DMS153 treated with DMSO at 0.1 percent for 48 hours (cell line): Measurements from ENCODE around the gene PODNL1.
"Not testable (repeated sequence)": the region's sequence is repeated elsewhere in the genome, so short reads cannot be mapped to it uniquely, and the experiment has no call there.

Experiments
- DNase-seq: peaks from one replicate; lab custom pipeline; 2025; ENCODE audit not compliant: unreplicated experiment; lab: John Stamatoyannopoulos, UW

The PODNL1 gene

DNA sequence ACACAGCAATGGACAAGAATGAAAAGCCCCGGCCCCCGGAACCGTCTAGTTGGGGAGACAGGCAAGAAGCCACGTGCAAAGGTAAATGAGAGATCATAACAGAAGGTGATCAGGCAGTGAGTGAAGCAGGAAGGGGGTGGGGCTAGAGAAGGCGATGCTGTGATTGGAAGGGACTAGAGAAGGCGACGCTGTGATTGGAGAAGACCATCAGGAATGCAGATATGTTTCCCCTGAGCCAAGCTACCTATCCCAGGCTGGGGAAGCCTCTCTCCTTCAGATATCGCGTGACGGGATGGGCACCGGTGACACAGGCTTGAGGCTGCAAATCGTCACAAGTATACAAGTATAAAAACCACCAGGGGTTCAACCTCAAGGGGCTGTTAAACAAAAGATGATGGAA lies 35.9 kb upstream of the PODNL1 start:
- DNase-seq: peak; percentile 90

- DNase-seq: not testable (repeated sequence)
Observed at GRCh38 chr19:13973479-13973878, 35.3 kb upstream of the PODNL1 start.

DNA sequence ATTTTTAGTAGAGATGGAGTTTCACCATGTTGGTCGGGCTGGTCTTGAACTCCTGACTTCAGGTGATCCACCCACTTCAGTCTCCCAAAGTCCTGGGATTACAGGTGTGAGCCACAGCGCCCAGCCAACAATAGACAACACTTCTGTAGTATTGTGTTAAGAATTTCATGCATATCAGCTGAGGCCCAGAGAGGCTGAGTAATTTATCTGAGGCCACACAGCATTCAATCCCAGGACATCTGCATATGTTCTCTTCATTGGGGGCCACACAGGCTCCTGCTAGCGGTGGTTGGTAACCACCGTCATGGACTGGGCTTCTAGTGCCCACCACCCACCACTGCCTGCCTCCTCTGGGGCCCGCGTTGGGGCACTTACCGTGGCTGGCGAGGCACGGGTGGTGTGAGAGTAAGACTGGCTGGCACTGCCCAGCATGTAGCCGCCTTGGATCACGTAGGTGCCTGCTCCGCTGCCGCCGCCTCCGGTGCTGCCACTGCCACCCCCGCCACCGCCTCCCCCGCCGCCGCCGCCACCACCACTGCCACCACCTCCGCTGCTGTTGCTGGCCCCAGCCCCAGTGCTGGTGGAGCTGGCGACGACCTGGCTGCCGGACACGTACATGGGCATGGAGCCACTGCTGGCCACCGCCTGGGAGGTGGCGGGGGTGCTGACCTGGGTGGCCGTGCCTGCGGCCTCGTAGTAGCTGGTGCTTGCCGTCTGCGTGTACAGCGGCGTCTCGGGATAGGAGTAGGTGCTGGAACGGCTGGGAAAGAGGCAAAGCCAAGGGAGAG lies 34.3 kb upstream of the PODNL1 start:
- DNase-seq: no peak

- not testable (repeated sequence) for DNase-seq
Observed at GRCh38 chr19:13971868-13972267, 33.7 kb upstream of the PODNL1 start.

GRCh38 chr19:13969897-13970296 lies 31.7 kb upstream of the PODNL1 start:
- DNase-seq: no peak

- DNase-seq: no peak
Observed at GRCh38 chr19:13968999-13969398, 30.8 kb upstream of the PODNL1 start.

GRCh38 chr19:13968383-13968935 lies 30.2 kb upstream of the PODNL1 start:
- DNase-seq: no peak

DNA sequence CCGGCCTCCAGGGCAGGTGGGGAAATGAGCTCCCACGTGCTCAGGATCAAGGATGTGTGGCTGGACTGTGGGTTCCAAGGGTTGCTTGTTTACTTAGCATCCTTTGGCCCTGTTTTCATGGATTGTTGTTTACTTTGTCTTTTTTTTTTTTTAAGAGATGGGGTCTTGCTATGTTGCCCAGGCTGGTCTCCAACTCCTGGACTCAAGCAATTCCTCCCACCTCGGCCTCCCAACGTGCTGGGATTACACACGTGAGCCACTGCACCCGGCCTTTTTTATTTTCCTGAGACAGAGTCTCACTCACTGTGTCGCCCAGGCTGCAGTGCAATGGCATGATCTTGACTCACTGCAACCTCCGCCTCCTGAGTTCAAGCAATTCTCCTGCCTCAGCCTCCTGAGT lies 29.0 kb upstream of the PODNL1 start:
- DNase-seq: not testable (repeated sequence)

GRCh38 chr19:13966684-13967128 lies 28.5 kb upstream of the PODNL1 start:
- no peak for DNase-seq

DNA sequence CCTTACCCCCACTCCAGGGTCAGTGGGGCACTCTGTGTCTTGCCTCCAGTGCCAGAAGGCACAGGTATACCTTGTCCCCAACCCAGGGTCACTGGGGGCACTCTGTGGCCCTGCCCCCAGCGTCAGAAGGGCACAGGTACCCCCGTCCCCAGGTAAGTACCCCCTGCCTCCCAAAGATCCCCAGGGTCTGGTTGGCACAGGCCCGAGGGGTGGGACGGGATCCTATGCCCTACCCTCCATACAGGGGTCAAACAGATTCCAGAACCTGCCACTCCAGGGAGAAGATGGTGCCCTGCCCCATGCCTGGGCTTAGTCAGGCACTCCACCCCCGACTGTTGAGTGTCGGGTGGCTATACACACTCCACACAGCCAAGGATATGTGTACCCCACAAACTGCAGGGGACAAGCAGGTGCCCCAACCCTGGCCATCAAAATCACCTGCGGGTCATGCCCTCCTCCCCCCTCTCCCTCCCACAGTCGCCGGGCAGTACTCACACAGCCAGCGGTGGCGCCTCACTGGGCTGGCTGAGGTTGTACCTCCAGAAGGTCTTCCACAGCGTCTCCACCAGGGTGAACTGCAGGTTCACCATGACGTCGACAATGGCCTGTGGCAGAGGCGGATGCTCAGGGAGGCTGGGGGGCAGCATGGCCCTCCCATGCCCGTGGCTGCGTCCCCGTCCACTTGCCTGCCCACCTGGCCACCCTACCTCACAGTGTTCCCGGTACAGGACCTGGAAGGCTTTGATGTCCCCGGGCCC lies 27.9 kb upstream of the PODNL1 start:
- DNase-seq: no peak

GRCh38 chr19:13965377-13965896 lies 27.2 kb upstream of the PODNL1 start:
- no peak for DNase-seq

DNA sequence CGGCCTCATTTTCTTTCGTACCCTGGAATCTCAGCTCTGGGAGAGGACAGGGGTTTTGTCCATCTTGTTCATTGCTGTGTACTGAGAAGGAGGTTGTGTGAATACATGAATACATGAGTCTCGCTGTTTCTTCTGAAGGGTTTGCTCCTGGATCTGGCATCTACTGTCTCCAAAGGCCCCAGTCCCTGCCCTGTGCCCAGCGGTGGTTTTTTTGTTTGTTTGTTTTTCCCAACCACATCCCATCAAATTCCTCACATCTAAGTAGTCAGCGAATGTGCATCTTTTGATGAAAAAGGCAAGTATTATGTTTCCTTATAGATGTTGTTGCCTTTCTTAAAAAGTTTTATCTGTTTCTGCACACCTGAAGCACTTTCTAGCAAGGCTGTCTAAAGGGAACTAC lies 26.6 kb upstream of the PODNL1 start:
- DNase-seq: no peak

DNA sequence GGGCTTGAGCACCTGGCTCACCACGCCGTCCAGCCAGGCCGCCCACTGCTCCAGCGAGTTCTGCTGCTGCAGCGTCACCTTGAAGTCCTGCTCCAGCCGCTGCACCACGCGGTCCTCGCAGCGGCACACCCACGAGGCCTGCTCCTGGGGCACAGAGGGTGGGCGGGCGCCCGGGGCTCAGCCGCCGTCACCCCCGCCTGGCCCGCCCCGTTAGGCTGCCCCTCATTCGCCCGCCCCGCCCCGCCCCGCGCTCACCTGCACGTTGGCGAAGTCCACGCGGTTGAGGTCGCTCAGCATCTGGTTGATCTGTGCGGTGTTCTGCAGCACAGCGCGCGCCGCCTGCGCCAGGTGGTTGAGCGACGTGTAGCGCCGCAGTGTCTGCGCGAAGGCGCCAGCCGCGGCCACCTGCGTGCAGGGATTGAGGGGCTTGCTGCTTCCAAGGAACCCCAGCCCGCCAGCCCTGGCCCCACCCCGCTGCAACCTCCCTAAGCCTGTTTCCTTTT lies 25.4 kb upstream of the PODNL1 start:
- DNase-seq: no peak

DNA sequence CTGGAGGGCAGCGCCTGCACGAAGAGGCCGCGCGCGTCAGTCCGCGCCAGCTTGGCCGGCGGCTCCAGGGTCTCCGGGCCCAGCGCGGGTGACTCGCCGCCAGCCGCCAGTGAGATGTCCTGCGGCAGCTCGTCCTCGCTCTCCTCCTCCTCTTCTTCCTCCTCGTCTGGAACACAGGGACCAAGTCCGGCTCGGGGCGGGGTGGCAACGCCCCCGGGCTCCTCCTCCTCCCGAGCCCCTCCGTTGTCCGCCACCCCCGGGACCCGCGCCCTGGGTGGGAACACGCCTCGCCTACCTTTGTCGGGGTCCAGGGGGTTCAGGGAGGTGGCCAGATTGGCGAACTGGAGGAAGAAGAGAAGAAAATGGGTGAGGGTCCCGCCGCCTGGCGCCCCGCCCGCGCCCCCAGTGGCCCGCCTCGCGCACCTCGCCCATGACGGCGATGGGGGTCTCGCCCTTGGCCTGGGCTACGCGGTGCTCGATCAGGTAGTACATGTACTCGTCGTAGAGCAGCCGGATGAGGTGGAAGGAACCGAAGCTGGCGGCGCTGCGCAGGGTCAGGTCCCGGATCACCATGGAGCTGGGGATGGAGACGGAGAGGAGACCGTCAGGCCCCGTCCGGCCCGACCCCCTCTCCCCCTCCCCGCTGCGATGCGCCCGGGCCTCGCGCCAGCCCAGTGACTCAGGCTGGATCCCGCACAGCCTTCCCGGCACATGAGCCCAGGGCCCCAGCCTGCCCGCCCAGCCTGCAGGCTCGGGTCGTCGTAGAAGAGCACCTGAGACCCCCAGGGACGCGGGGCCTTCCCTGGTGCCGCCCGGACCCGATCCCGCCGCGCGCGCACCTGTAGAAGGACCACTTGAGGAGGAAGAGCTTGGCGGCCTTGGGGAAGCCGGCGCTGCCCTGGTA lies 24.7 kb upstream of the PODNL1 start:
- no peak for DNase-seq

- no peak for DNase-seq
Observed at GRCh38 chr19:13961826-13962698, 23.8 kb upstream of the PODNL1 start.

DNA sequence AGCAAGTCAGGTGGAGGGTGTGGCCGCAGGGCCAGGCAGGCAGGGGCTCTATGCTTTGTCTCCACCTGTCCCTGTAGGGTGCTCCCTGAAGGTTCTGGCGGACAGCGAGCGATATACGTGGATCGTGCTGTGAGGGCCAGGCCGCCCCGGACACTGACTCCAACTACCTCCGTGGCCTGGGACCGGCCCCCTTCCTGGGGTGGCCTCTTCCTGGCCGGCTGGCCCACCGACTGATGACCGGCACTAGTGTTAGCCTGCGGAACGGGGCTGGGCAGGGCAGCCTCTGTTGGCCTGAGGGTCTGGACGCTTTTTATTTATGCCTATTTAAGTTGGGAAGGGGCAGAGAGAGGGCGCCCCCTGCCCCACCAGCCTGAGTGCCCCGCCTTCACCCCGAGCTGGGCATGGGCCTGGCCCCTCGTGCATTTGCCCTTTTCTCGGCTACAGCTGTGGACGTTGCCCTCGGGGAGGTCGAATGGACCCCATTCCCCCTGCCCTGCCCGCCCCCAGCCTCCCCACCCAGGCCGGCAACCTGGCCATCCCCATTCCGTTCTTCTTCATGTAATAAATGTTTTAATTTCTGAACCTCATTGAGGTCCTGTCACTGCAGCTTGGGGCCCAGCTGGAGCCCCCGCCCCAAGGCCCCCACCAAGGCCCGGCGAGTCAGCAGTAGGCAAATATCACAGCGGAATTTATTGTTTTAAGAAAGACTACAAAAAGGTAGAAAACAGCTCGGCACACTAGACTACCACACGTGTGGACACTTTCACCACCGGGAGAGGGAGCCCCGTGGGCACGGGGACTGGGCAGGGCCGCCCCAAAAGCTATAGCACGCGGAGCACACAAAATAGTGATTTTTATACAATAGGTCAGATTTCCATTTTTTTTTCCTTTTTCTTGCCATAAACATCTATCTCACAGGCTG lies 22.9 kb upstream of the PODNL1 start:
- DNase-seq: no peak

- DNase-seq: no peak
Observed at GRCh38 chr19:13959962-13960862, 22.0 kb upstream of the PODNL1 start.
